Epithelial cell of umbilical artery (primary cell): ENCODE data around the gene SAMD11. TPM values are rescaled to one million over a fixed set of nuclear protein-coding genes. Genes with fewer than 3 reads are reported as not detected.

Experiments used
- total RNA-seq: library from RNA; depleted of rRNA; stranded (reverse); fragments of >200 nt; gene quantifications from 2 replicates; pipeline ENCODE4 v1.2.3, GENCODE V29; 2014

Gene SAMD11, protein sequence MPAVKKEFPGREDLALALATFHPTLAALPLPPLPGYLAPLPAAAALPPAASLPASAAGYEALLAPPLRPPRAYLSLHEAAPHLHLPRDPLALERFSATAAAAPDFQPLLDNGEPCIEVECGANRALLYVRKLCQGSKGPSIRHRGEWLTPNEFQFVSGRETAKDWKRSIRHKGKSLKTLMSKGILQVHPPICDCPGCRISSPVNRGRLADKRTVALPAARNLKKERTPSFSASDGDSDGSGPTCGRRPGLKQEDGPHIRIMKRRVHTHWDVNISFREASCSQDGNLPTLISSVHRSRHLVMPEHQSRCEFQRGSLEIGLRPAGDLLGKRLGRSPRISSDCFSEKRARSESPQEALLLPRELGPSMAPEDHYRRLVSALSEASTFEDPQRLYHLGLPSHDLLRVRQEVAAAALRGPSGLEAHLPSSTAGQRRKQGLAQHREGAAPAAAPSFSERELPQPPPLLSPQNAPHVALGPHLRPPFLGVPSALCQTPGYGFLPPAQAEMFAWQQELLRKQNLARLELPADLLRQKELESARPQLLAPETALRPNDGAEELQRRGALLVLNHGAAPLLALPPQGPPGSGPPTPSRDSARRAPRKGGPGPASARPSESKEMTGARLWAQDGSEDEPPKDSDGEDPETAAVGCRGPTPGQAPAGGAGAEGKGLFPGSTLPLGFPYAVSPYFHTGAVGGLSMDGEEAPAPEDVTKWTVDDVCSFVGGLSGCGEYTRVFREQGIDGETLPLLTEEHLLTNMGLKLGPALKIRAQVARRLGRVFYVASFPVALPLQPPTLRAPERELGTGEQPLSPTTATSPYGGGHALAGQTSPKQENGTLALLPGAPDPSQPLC
- under 0.01 and 0.32 TPM in 2 replicates for total RNA-seq

DNA sequence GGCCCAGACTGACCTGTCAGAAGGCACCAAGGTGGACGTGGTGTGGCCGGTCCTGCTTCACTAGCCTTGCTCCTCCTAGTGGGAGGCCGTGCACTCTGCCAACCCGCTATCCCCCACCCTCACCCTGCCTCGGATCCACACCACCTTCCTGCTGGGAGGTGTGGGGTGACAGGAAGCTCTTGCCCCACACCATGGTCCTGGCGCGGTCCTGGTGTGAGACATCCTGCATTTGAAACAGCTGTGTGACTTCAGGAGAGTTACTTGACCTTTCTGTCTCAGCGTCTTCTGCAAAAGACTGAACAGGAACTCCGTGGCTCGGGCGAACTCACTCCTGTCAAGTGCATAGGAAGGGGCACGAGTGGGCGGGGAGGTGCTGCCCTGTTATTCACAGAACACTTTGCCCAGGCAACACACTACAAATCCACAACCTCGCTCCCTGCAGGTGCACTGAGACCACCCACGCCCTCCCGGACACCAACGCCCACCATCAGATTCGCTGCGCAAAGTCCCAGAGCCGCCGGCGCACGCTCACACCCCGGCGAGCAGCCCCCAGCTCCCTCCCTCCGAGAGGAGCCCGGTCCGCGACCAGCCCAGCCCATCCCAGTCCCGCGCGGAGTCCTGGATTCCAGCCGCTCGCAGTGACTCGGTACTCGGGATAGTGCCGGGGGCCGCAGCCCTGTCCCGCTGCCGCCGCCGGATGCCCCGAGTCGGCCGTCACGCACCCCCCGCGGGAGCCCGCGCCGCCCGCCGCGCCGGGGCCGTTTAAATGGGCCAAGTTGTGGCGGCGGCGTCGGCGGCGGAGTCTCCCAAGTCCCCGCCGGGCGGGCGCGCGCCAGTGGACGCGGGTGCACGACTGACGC, at the start of gene SAMD11:
SAMD11 (plus strand) TSS at position 793 of the 860 bp plus-strand sequence. CDS start 509 bp downstream, outside the sequence.

DNA sequence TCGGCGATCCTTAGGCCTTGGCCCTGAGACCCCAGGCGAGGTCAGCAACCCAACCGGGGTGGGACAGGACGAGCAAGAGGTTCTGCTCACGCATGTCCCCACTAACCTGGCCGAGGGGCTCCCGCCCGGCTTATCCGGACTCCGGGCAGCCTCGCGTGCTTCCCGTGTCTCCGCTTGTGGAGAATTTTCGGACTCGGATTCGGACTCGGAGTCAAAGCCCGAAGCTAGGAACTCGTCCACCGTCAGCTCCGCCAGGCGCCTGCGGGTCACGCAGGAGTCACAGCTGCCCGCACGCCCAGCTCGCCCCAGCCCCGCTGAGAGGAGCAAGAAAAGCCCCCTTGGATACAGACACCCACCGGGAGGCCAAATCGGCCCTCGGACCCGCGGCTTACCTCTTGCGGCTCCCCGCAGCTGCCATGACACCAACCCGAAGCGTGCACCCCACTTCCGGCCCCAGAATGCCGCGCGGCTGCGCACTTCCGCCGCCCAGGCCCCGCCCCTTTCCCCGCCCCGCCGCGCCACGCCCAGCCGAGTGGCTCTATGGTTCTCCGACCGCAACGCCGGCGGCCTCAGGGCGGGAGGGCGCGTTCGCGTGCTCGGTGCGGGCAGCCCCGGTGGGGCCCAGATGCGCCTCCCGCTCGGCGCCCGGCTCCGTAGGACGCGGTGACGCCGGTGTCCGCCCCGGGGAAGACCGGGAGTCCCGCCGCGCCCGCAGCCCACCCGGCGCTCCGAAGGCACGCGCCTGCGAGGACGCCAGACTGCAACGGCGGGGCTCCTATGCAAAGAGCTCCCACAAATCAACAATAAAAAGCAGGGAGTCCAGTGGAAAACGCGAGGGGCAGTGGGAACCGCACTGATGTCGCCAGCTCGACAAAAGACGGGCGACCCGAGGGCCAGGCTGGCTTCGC, 35.4 kb downstream of the SAMD11 start, which contains the start of gene NOC2L:
NOC2L (minus strand) TSS at position 434 of the 908 bp plus-strand sequence; CDS start at position 418, 16 bp downstream.

DNA sequence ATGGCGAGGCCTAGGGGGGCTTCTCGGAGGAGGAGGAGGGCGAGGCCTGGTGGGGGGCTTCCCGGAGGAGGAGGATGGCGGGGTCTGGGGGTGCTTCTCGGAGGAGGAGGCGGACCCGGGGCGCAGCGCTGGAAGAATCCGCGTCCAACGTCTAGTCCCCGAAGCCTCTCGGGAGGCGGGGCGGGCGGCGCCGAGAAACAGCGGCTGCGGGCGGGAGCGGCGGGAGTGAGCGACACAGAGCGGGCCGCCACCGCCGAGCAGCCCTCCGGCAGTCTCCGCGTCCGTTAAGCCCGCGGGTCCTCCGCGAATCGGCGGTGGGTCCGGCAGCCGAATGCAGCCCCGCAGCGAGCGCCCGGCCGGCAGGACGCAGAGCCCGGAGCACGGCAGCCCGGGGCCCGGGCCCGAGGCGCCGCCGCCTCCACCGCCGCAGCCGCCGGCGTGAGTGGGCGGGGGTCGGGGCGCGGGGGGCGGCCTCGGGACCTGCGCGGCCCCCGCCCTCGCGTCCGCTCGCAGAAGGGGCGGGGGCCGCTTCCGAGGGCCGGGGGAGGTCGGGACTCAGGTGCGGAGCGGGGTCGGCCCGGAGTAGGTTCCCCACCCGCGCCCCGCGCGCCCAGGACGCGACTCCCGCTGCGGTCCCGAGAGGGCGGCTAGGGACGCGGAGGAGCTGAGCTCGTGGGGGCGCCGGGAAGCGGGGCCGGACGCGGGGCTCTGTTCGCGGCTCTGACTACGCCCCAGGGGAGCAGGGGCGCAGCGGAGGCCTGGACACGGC, 36.8 kb downstream of the SAMD11 start, which contains the start of gene KLHL17:
KLHL17 (plus strand) TSS at position 222 of the 769 bp plus-strand sequence; CDS start at position 332, 110 bp downstream.

DNA sequence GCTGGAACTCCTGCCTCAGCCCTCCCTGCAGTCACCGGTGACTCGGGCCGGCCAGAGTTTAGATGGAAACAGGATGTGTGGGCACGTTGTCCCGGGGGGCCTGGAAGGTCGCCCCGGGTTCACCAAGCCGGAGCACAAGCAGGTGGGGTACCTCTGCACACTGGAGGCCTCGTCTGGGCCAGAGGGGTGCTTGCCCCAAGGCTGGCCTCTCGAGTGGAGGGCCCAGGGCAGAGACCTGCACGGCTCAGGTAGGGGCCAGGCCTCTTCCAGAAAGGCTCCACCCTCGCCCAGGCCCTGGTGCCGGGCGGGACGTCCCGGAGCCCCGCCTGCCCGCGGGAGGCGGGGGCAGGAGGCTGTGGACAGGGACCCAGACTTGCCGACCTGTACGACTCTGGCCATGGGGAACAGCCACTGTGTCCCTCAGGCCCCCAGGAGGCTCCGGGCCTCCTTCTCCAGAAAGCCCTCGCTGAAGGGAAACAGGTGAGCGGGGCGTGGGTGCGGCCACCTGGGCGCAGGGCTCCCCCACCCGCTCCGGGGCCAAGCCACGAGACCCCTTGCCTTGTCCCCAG, 42.5 kb downstream of the SAMD11 start, which contains the start of gene PLEKHN1:
PLEKHN1 (plus strand) TSS at position 348 of the 569 bp plus-strand sequence; CDS start at position 398, 50 bp downstream.

DNA sequence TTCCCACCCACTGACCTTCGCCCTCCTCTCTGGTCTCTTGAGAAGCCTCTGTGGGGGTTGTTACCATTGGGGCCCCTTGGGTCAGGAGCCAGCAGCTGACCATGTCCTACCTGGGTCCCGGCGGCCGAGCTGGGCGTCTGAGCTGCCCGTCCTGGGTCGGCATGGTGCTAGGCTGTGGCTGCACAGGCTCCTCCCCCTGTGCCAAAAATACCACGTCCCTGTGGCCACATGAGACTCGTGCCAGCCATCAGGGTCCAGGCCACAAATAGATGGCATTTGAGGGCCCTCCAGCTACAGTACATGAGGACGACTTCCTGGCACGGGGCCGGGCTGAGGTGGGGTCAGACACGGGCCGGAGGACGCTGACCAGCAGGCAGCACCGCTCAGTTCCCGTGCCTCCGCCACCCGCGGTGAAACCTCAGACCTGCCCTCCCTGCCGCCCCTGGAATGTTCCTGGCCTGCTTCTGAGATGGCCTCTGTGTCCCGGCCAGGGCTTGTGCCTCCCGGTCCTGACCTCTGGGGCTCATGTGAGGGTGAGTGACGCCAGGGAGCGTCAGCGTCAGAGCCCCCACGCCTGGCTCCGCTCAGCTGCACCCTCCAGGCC, 58.3 kb downstream of the SAMD11 start, which contains the start of gene PERM1:
PERM1 (minus strand) TSS at position 139 of the 604 bp plus-strand sequence. CDS start 1,064 bp downstream, outside the sequence.

Other genes with a start within 250 kb of the SAMD11 start
- gene OR4F16, start 237.3 kb upstream of the SAMD11 start, total RNA-seq: not detected in 2 replicates
- gene NOC2L, start 35.3 kb downstream of the SAMD11 start, total RNA-seq: 109 TPM in 2 replicates
- 4.1 and 8.4 TPM in 2 replicates for gene KLHL17, start 36.7 kb downstream of the SAMD11 start, total RNA-seq
- gene PLEKHN1, start 42.6 kb downstream of the SAMD11 start, total RNA-seq: 0.30 and 0.32 TPM in 2 replicates
- not detected in 2 replicates for gene PERM1, start 58.2 kb downstream of the SAMD11 start, total RNA-seq
- gene HES4, start 76.2 kb downstream of the SAMD11 start, total RNA-seq: 109 and 135 TPM in 2 replicates
- gene ISG15, start 89.6 kb downstream of the SAMD11 start, total RNA-seq: 302 and 2,072 TPM in 2 replicates
- gene AGRN, start 96.2 kb downstream of the SAMD11 start, total RNA-seq: 56.2 and 70.7 TPM in 2 replicates
- gene RNF223, start 150.4 kb downstream of the SAMD11 start, total RNA-seq: not detected in 2 replicates
- gene C1orf159, start 192.2 kb downstream of the SAMD11 start, total RNA-seq: 5.2 and 5.9 TPM in 2 replicates
- gene TTLL10, start 250.0 kb downstream of the SAMD11 start, total RNA-seq: not detected in 2 replicates